GM23248 (cell line): ENCODE results near the gene GEMIN7. TPM values are rescaled to one million over a fixed set of nuclear protein-coding genes. Genes with fewer than 3 reads are reported as not detected.

Experiments
- DNase-seq: peaks from one replicate; pipeline ENCODE4 v3.0.0-alpha.2; 2015
- H2AFZ ChIP-seq: fragments of 200-600 bp; sonication (generic); 2 replicates; pipeline ENCODE4 v1.6.1; 2016; ENCODE audit warnings: antibody characterized with exemption
- H3F3A ChIP-seq: fragments of 200-600 bp; sonication (generic); 2 replicates; pipeline ENCODE4 v1.6.1; 2016; ENCODE audit warnings: mild to moderate bottlenecking, antibody characterized with exemption, mixed run types; ENCODE audit not compliant: insufficient read depth
- H3K27ac ChIP-seq: fragments of 200-600 bp; sonication (generic); 2 replicates; pipeline ENCODE4 v1.5.1; 2016; ENCODE audit warnings: mild to moderate bottlenecking
- H3K27me3 ChIP-seq: fragments of 200-600 bp; sonication (generic); replicated peaks from 2 replicates; pipeline ENCODE4 v1.6.1; 2016; ENCODE audit warnings: mild to moderate bottlenecking; ENCODE audit not compliant: insufficient read depth
- H3K36me3 ChIP-seq: fragments of 200-600 bp; sonication (generic); 2 replicates; pipeline ENCODE4 v1.6.1; 2016; ENCODE audit warnings: low read depth, mild to moderate bottlenecking
- H3K4me1 ChIP-seq: fragments of 200-600 bp; sonication (generic); 2 replicates; pipeline ENCODE4 v1.6.1; 2016; ENCODE audit warnings: mild to moderate bottlenecking; ENCODE audit not compliant: insufficient read depth
- H3K4me2 ChIP-seq: fragments of 200-600 bp; sonication (generic); one replicate; pipeline ENCODE4 v1.6.1; 2016; ENCODE audit warnings: mild to moderate bottlenecking; ENCODE audit not compliant: unreplicated experiment
- H3K4me3 ChIP-seq: fragments of 200-600 bp; sonication (generic); 2 replicates; pipeline ENCODE4 v1.5.1; 2016; ENCODE audit warnings: mild to moderate bottlenecking
- H3K79me2 ChIP-seq: fragments of 200-600 bp; sonication (generic); 2 replicates; pipeline ENCODE4 v1.6.1; 2016; ENCODE audit warnings: mild to moderate bottlenecking; ENCODE audit not compliant: insufficient read depth
- H3K9ac ChIP-seq: fragments of 200-600 bp; sonication (generic); 2 replicates; pipeline ENCODE4 v1.6.1; 2016; ENCODE audit warnings: mild to moderate bottlenecking
- H3K9me2 ChIP-seq: fragments of 200-600 bp; sonication (generic); 2 replicates; pipeline ENCODE4 v1.6.1; 2016; ENCODE audit warnings: mixed run types, mild to moderate bottlenecking, moderate library complexity; ENCODE audit not compliant: insufficient read depth
- H3K9me3 ChIP-seq: fragments of 200-600 bp; sonication (generic); one replicate; pipeline ENCODE4 v1.6.1; 2017; ENCODE audit warnings: low read depth
- H4K20me1 ChIP-seq: fragments of 200-600 bp; sonication (generic); 2 replicates; pipeline ENCODE4 v1.6.0; 2016; ENCODE audit not compliant: insufficient read depth
- EZH2 ChIP-seq: fragments of 200-600 bp; sonication (generic); IDR thresholded peaks from 2 replicates; pipeline ENCODE4 v1.6.1; 2018; ENCODE audit warnings: antibody characterized with exemption, mild to moderate bottlenecking; ENCODE audit not compliant: insufficient read depth, poor library complexity, severe bottlenecking
- EZH2phosphoT487 ChIP-seq: fragments of 200-600 bp; sonication (generic); IDR thresholded peaks from 2 replicates; pipeline ENCODE4 v1.6.1; 2018; ENCODE audit warnings: antibody characterized with exemption, moderate library complexity, mild to moderate bottlenecking, low read depth; ENCODE audit not compliant: insufficient read depth
- WGBS, 2 experiments: methylation state at CpG; one replicate each; pipeline ENCODE4 v1.1.6; 2015 to 2017; ENCODE audit warnings: low lambda C conversion rate in 2 of 2, low coverage in 1 of 2; ENCODE audit errors: missing lambda C conversion rate in 2 of 2; 5-methylcytosine and 5-hydroxymethylcytosine counted together
- in situ Hi-C: fragments of 300-500 bp; cut with MboI; formaldehyde crosslinking; loops from 2 replicates; pipeline ENCODE4 v1.15.0; 2020
- polyA plus RNA-seq: library from polyadenylated mRNA; unstranded; fragments of >200 nt; fragmentation: Nextera tagmentation; extraction: Ambion mirVana; gene quantifications from 2 replicates; pipeline ENCODE4 v1.2.1, GENCODE V29; 2016
- small RNA-seq: library from RNA; depleted of rRNA; stranded (forward); fragments of <200 nt; gene quantifications from one replicate; pipeline ENCODE3, GENCODE V24; 2014; ENCODE audit warnings: low read depth, low replicate concordance
- total RNA-seq: library from RNA; depleted of rRNA; stranded (reverse); fragments of >200 nt; shearing (Covaris generic); gene quantifications from 2 replicates; pipeline ENCODE4 v1.2.3, GENCODE V29; 2014; rRNA removed

GEMIN7 gene
- total and polyA plus RNA-seq, 2 experiments from 2014 or later = 25.3 to 48.4 TPM

DNA sequence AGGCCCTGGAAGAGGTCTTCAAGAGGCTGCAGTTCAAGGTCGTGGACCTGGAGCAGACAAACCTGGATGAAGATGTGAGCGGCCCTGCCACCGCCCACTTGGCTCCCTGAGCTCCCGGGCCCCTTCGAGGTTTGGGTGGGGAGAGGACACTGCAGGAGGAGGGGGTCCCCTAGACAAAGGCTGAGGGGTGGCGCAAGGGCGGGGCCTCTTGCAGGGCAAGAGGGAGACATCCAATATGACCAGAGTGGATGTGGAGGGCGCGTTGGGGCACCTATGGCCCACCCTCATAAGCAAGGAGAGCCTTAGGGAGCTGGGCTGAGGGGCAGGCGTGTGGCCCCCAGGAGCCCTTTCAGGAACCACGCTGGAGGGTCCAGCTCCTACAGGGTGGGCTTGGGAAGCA is 61.5 kb downstream of the GEMIN7 start:
- H4K20me1 ChIP-seq = no peaks in the 10 kb centered on the region
- no peak for DNase-seq
- no peaks in the 10 kb centered on the region for H3K36me3 ChIP-seq
- H3K9me3 ChIP-seq = no peaks in the 10 kb centered on the region
- no peak overlapping the region for H3K4me2 ChIP-seq
- no peak overlapping the region for H2AFZ ChIP-seq
- no peak overlapping the region for H3K4me3 ChIP-seq
- no peak overlapping the region for H3K9ac ChIP-seq
- 87% methylated on average over 11 of the region's 11 CpGs for WGBS, 2 experiments
- no peak overlapping the region for H3K27ac ChIP-seq
- peaks cover 12% of the 10 kb centered on the region for H3K79me2 ChIP-seq
- no peaks in the 10 kb centered on the region for H3K27me3 ChIP-seq
- TF ChIP-seq EZH2 (no peak), EZH2phosphoT487 (no peak)
- in situ Hi-C loops = no loop called here
- H3F3A ChIP-seq = no peaks in the 10 kb centered on the region
- H3K4me1 ChIP-seq = no peaks in the 10 kb centered on the region
- H3K9me2 ChIP-seq = no peaks in the 10 kb centered on the region

Small RNA genes within 50 kb of the gene (small RNA-seq; reads per million reads assigned to genes)
- gene RNU6-611P = not detected

Other genes starting within 250 kb of the GEMIN7 start
- 71.7 and 88.7 TPM in 2 replicates for gene NECTIN2, start 233.0 kb upstream of the GEMIN7 start, total RNA-seq
- gene NECTIN2, start 233.0 kb upstream of the GEMIN7 start, polyA plus RNA-seq = 60.5 and 63.0 TPM in 2 replicates
- 52.9 and 72.5 TPM in 2 replicates for gene TOMM40, start 188.0 kb upstream of the GEMIN7 start, total RNA-seq
- 54.6 and 54.7 TPM in 2 replicates for gene TOMM40, start 188.0 kb upstream of the GEMIN7 start, polyA plus RNA-seq
- 0.76 TPM in 1 of 2 replicates, not detected in the other for gene APOE, start 173.5 kb upstream of the GEMIN7 start, total RNA-seq
- gene APOE, start 173.5 kb upstream of the GEMIN7 start, polyA plus RNA-seq = 0.60 and 0.87 TPM in 2 replicates
- not detected in 2 replicates for gene APOC1, start 164.7 kb upstream of the GEMIN7 start, total RNA-seq
- gene APOC1, start 164.7 kb upstream of the GEMIN7 start, polyA plus RNA-seq = 0.49 TPM in 1 of 2 replicates, not detected in the other
- gene APOC4, start 137.0 kb upstream of the GEMIN7 start, total RNA-seq = not detected in 2 replicates
- not detected in 2 replicates for gene APOC4, start 137.0 kb upstream of the GEMIN7 start, polyA plus RNA-seq
- not detected in 2 replicates for gene APOC2, start 133.2 kb upstream of the GEMIN7 start, total RNA-seq
- gene APOC2, start 133.2 kb upstream of the GEMIN7 start, polyA plus RNA-seq = not detected in 2 replicates
- 40.5 and 42.5 TPM in 2 replicates for gene CLPTM1, start 123.9 kb upstream of the GEMIN7 start, total RNA-seq
- 103 and 109 TPM in 2 replicates for gene CLPTM1, start 123.9 kb upstream of the GEMIN7 start, polyA plus RNA-seq
- gene RELB, start 77.8 kb upstream of the GEMIN7 start, total RNA-seq = 9.7 and 12.5 TPM in 2 replicates
- 7.6 and 10.0 TPM in 2 replicates for gene RELB, start 77.8 kb upstream of the GEMIN7 start, polyA plus RNA-seq
- gene CLASRP, start 40.2 kb upstream of the GEMIN7 start, total RNA-seq = 12.3 and 45.1 TPM in 2 replicates
- gene CLASRP, start 40.2 kb upstream of the GEMIN7 start, polyA plus RNA-seq = 9.2 and 10.1 TPM in 2 replicates
- 0.25 TPM in 1 of 2 replicates, not detected in the other for gene ZNF296, start 2.8 kb upstream of the GEMIN7 start, total RNA-seq
- gene ZNF296, start 2.8 kb upstream of the GEMIN7 start, polyA plus RNA-seq = 0.15 TPM in 1 of 2 replicates, not detected in the other
- 39.2 and 43.8 TPM in 2 replicates for gene PPP1R37, start 13.9 kb downstream of the GEMIN7 start, total RNA-seq
- 1.6 and 1.9 TPM in 2 replicates for gene PPP1R37, start 13.9 kb downstream of the GEMIN7 start, polyA plus RNA-seq
- 0.11 and 0.25 TPM in 2 replicates for gene NKPD1, start 81.7 kb downstream of the GEMIN7 start, total RNA-seq
- gene NKPD1, start 81.7 kb downstream of the GEMIN7 start, polyA plus RNA-seq = not detected in 2 replicates
- gene TRAPPC6A, start 99.0 kb downstream of the GEMIN7 start, total RNA-seq = 0.89 and 11.2 TPM in 2 replicates
- gene TRAPPC6A, start 99.0 kb downstream of the GEMIN7 start, polyA plus RNA-seq = 16.9 and 18.8 TPM in 2 replicates
- 4.3 and 9.0 TPM in 2 replicates for gene BLOC1S3, start 99.5 kb downstream of the GEMIN7 start, total RNA-seq
- gene BLOC1S3, start 99.5 kb downstream of the GEMIN7 start, polyA plus RNA-seq = 7.2 and 8.9 TPM in 2 replicates
- gene EXOC3L2, start 166.1 kb downstream of the GEMIN7 start, total RNA-seq = 0.38 TPM in 1 of 2 replicates, not detected in the other
- gene EXOC3L2, start 166.1 kb downstream of the GEMIN7 start, polyA plus RNA-seq = 0.06 TPM in 1 of 2 replicates, not detected in the other
- gene MARK4, start 172.0 kb downstream of the GEMIN7 start, total RNA-seq = 10.2 and 11.6 TPM in 2 replicates
- 4.0 and 4.9 TPM in 2 replicates for gene MARK4, start 172.0 kb downstream of the GEMIN7 start, polyA plus RNA-seq
- gene CKM, start 243.6 kb downstream of the GEMIN7 start, total RNA-seq = not detected in 2 replicates
- 0.11 TPM in 1 of 2 replicates, not detected in the other for gene CKM, start 243.6 kb downstream of the GEMIN7 start, polyA plus RNA-seq